HS-5 (cell line): Measurements from ENCODE around the gene SORCS2.

Experiments
- DNase-seq: peaks from one replicate; pipeline ENCODE4 v3.0.0-alpha.2; 2012; ENCODE audit warnings: low read depth

SORCS2 gene

GRCh38 chr4:7338876-7339623, 146.7 kb downstream of the SORCS2 start:
- DNase-seq: no peak

DNA sequence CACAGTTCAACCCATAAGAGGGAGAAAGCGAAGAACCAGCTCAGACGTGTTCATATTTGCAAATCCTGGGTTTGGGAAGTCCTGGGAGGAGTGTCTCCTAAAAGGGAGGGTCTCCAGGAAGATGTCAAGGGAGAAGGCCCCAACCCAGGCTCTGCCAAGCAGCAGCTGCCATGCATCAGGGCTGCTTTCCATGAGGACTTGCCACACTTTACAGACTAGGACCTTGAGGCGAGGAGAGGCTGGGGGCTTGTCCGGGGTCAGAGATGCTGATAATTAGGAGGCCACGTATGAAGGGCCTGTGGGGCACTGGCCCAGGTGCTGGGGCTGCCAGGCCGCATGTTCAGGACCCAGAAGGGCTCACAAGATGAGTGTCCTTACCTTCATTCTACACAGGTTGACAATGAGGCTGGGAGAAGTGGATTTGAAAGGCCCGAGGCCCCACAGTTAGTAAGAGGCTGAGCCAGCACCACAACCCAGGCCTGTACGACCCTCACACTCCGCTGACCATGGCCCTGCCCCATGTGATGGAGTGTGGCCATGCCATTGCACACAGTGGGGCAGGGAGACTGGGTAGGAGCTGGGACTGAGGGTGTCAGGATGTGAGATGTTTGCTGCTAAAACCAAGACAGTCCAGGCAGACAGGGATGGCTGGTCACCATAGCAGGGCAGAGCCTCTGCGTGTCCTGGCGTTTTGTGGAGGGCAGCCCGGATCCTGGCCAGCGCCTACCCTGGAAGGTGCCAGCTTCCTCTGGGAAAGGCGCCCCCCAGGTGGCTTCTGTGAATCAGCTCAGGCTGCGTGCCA, 147.6 kb downstream of the SORCS2 start:
- no peak for DNase-seq

- DNase-seq: no peak
Observed at GRCh38 chr4:7340553-7341433, 148.5 kb downstream of the SORCS2 start.

DNA sequence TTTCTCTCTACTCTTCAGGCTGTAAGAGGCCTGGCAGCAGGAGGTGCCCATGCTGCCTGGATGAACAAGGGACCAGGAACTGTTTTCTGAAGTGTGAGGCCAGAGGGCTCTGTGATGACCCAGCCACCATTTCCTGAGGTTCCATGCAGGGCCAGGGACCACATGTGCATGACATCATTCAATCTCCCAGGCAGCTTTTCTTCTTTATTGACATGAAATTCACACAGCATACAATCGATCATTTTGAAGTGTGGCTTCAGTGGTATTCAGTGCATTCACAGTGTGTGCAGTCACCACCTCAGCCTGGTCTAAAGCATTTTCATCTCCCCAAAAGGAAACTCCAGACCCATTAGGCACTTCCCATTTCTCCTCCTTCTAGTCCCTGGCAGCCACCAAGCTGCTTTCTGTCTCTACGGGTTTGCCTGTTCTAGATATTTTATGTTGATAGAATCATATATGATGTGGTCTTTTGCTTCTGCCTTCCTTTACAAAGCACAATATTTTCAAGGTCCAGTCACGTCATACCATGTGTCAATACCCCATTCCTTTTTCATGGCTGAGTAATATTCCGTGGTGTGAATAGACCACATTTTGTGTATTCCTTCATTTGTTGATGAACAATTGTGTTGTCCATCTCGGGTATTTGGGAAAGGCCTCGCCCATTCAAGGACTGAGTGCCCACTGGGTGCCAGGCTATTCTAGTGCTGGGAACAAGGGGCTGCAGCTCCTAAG, 149.3 kb downstream of the SORCS2 start:
- DNase-seq: no peak

- DNase-seq: no peak
Observed at GRCh38 chr4:7342223-7343080, 150.1 kb downstream of the SORCS2 start.

GRCh38 chr4:7343081-7343655, 150.8 kb downstream of the SORCS2 start:
- no peak for DNase-seq

GRCh38 chr4:7343950-7344349, 151.6 kb downstream of the SORCS2 start:
- no peak for DNase-seq

DNA sequence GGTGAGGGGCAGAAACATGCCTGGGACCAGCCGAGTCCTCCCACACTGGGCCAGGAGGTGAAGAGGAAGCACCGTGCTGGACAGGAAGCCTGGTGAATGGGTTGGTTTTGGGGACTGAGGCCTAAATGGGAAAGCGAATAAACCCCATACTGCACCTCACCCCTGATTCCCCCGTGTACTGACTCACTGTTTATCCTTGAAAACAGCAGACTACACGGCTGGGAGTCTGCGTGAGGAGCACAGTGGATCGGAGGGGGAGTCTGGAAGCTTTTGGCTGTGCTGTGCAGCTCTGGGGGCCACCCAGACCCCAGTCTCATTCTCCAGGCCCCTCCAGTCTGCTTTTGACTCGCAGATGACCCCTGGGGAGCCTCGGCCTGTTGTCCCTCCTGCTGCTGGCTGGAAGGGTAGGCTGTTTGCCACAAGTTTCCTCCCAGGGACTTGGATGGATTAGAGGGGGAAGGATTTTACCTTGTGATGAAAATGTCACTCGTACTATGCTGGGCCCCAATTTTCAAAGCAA, 152.4 kb downstream of the SORCS2 start:
- DNase-seq: no peak

- peak; percentile 64 for DNase-seq
Observed at GRCh38 chr4:7347981-7348380, 155.6 kb downstream of the SORCS2 start.

GRCh38 chr4:7348946-7349900, 156.9 kb downstream of the SORCS2 start:
- no peak for DNase-seq

- DNase-seq: no peak
Observed at GRCh38 chr4:7350396-7350795, 158.1 kb downstream of the SORCS2 start.

GRCh38 chr4:7351014-7351413, 158.7 kb downstream of the SORCS2 start:
- DNase-seq: no peak

- DNase-seq: no peak
Observed at GRCh38 chr4:7352486-7352885, 160.1 kb downstream of the SORCS2 start.

GRCh38 chr4:7353046-7353790, 160.9 kb downstream of the SORCS2 start:
- no peak for DNase-seq

- no peak for DNase-seq
Observed at GRCh38 chr4:7353846-7354610, 161.7 kb downstream of the SORCS2 start.

- no peak for DNase-seq
Observed at GRCh38 chr4:7354927-7355326, 162.6 kb downstream of the SORCS2 start.

DNA sequence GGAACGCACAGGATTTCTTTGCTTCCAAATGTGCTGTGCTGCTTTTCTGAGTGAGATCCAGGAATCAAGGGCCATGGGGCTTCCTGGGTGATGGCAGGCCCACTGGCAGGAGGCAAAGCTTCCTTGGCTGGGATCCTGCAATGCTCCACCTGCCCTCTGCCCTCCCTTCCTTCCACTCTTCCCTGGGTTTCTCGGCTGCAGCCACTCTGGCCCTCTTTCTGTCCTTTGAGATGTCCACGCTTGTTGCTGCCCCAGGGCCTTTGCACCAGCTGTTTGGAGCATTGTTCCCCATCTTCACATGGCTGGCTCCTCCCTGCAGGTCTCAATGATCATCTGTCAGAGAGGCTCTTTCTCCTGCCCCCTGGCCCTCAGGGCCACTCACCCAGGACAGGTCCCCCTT, 163.5 kb downstream of the SORCS2 start:
- DNase-seq: no peak
